GM18505 (cell line): ENCODE results near the gene EIF4G3.

ENCODE experiments used
- ATAC-seq: cut with Tn5 transposase; IDR thresholded peaks from one replicate; pipeline ENCODE4 v1.9.1; 2021; ENCODE audit not compliant: unreplicated experiment
- POLR2A ChIP-seq: IDR thresholded peaks from 4 replicates; pipeline ENCODE4 v1.6.1; 2011; ENCODE audit warnings: borderline replicate concordance; ENCODE audit not compliant: insufficient read depth, insufficient read length; ENCODE audit errors: extremely low read depth

The EIF4G3 gene

DNA sequence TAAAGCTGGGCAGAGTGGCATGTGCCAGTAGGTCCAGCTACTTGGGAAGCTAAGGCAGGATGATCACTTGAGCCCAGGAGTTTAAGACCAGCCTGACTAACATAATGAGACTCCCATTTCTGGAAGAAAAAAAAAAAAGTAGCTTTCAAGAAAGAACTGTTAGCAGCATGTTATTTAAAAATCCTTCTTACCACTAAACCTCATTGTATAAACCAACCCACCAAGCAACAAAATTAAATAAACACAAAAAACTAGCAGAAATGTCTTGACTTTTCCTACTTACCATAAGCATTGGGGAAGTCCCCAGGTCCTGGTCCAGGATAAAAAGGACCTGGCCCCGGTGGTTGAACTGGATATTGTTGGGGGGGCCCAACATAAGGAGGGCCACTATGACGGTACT, 196.6 kb downstream of the EIF4G3 start:
- no peak for ATAC-seq
- TF ChIP-seq POLR2A, result no peak

DNA sequence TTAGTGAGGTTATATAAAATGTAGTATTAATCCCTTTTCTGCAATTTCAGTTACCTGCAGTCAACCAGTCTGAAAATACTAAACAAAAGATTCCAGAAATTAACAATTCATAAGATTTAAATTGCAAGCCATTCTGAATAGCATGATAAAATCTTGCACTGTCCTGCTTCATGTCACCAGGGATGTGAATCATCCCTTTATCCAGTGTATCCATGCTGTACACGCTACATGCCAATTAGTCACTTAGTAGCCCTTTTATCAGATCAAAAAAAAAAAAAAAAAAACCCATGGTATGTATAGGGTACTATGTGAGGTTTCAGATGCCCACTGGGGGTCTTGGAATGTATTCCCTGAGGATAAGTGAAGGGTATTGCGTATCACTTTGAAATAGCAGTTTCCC, 198.3 kb downstream of the EIF4G3 start:
- TF ChIP-seq POLR2A, result no peak
- ATAC-seq, result no peak

DNA sequence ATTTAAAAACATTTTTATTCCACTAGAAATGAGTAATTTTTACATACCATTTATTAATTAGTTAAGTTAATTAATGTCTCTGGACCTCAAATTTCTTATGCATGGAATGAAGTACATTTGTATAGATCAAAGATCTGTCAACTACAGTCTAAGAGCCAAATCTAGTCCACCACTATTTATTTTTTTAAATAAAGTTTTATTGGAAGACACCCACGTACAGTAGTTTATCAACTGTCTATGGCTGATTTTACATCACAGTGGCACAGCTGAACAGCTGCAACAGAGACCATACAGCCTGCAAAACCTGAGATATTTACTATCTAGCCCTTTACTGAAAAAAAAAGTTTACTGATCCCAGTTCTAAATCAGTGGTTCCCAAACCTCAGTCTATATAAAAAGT, 201.0 kb downstream of the EIF4G3 start:
- TF ChIP-seq POLR2A, result no peak
- no peak for ATAC-seq

DNA sequence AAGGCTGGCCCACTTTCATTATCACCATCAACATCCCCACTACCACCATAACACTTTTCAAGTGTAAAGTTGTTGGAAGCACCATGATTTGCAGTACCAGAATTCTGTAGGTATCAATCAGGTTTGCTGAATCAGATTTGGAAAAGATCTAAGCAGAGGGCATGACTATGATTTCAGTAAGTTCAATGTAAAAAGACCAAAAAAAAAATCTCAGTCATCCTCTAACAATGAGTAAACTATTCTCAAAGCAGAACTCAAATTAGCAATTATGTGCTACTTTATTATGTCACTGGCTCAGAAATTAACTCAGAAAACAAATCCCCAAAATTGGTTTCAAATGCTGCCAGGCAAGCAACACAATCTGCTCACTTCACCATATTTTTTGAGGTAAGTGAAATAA, 201.7 kb downstream of the EIF4G3 start:
- TF ChIP-seq POLR2A, result no peak
- no peak for ATAC-seq

DNA sequence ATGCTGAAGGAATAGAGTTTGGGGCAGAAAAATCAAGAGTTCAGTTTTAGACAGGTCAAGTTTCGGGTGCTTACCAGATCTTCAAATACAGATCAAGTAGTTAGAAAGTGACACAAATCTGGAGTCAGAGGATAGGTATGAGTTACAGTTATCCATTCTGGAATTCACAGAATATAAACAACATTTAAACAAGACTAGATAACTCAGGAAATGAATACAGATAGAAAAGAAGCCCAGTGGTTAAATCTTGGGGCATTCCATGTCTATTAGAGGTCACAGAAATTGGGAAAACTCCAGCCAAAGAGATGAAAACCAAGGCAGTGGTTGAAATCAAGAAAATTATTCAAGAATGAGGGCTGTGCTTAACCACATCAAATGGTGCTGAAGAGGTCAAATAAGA, 202.6 kb downstream of the EIF4G3 start:
- ATAC-seq, result no peak
- TF ChIP-seq POLR2A, result no peak

DNA sequence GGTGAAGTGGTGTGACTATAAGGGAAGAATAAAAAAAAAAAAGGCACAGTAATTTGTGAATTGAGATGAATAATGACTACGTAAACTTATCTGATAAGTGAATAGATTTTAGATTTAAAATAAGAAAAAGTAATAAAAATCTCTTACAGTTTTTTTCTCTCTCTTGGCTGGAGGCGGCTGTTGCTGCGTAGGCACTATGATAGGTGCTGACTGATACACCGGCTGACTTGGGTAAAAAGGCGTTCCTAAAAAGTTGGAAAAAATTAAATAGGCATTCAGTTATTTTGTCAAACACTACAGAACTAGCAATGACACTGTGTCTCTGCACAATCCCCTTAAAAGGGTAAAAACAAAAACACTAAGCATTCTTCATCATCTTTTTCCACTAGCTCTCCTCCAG, 203.8 kb downstream of the EIF4G3 start:
- no peak for ATAC-seq
- TF ChIP-seq POLR2A, result no peak

DNA sequence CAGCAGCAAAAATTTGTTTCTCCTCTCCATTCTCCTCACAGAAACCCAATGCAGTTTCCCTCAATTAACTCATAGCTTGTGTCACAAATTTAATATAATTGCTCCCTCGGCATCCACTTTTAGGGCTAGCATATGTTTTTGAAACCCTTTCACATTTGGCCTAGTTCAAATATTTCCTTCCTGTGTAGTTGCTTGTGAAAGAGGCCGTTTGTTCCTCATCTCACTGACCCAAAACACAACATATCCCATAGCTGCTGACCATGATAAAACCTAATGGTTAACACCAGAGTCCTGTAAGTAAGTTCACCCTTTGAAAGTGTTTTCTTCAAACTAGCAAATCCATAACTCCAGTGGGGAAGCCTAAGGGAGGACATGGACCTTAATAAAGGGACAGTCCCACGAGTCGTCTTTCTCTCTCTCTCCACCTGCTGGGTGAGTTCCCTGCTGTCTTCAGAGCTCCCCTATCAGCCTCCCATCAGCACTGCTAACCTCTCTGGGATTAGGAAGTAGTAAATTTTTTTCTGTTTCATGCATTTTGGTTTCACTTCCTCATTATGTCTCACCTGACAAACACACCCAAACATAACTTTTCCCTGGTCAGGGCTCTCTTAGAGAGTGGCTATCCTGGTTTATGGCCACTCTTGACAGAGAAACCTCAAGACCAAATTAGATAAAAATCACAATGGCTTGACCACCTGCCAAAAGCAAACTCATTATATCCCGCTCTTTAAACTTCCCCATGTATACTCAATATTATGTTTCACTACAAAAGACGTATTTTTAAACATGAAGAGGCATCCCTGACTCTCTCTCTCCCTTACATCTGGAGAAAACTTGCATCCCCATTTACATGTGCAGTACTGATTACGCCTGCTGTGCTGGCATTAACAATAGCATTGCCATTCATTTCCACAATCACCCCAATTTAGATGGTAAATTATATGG, 211.9 kb downstream of the EIF4G3 start:
- TF ChIP-seq POLR2A, result no peak
- peak; percentile 75 for ATAC-seq

DNA sequence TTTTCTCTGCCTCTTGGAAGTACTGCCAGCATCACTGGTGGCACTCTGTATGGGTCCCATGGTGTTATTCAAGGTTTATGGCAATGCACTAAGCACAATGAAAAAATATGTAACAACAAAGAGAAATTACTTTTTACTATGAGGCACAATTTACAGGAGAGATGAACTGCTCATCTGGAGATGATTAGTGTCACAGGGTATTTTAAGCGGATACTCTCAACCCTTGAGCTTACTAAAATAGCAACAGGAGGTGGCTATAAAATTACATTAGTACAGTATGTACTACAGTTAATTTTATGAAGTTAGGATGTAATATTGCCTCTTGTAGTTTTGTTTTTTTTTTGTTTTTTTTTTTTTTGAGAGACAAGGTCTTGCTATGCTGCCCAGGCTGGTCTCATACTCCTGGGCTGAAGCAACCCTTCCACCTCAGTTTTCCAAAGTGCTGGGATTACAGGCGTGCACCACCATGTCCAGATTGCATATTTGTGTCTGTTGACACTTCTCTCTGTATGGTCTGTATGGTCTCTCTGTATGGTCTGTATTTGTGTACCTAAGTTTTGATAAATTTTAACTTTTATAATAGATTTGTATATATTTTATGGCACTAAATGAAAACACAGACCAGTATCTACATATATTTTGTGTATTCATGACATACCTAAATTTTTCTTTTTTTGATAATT, 214.0 kb downstream of the EIF4G3 start:
- no peak for ATAC-seq

DNA sequence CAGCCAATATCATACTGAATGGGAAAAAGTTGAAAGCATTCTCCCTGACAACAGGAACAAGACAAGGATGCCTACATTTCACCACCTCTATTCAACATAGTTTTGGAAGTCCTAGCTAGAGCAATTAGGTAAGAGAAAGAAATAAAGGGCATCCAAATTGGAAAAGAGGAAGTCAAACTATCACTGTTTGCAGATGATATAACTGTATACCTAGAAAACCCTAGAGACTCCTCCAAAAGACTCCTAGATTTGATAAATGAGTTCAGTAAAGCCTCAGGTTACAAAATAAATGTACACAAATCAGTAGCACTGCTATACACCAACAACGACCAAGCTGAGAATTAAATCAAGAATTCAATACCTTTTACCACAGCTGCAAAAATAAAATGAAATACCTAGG, 218.3 kb downstream of the EIF4G3 start:
- ATAC-seq, result no peak
- no peak for TF ChIP-seq POLR2A

More for the DNA sequence above, 214.0 kb downstream of the EIF4G3 start:
- no peak for TF ChIP-seq POLR2A

DNA sequence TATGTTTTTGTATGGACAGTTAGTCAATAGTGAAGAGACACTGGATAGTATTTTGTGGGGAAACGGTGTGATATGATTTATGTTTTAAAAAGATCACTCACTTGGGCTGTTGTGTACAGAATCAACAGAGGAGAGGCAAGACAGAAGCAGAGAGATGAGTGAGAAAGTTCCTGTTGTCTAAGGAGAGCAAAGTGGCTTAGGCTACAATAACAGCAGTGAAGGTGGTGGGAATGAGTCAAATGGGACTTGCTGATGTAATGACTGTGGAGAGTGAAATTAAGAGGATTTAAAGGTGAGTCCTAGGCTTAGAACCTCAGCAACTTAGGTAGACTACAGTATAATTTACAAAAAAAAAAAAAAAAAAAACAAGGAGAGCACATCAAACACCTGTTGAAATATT, 220.4 kb downstream of the EIF4G3 start:
- ATAC-seq, result no peak
- no peak for TF ChIP-seq POLR2A

DNA sequence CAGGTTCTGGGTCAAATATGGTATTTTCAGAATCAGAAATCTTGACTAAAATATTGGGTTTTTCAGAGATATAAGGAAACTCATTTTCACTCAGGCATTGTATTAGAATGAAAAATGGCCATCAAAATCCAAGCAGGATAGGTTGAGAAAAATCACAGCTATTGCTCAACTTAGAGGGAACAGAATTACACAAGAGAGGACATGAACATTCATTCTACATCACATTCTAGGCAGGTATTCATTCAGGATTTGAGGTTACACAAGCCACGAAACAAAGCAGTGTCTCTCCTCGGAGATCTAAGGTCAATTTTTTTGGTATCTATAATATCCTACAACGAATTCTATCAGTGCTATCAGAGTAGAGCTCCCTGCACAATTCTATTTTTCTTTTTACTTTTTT, 226.0 kb downstream of the EIF4G3 start:
- no peak for ATAC-seq
- TF ChIP-seq POLR2A, result no peak

DNA sequence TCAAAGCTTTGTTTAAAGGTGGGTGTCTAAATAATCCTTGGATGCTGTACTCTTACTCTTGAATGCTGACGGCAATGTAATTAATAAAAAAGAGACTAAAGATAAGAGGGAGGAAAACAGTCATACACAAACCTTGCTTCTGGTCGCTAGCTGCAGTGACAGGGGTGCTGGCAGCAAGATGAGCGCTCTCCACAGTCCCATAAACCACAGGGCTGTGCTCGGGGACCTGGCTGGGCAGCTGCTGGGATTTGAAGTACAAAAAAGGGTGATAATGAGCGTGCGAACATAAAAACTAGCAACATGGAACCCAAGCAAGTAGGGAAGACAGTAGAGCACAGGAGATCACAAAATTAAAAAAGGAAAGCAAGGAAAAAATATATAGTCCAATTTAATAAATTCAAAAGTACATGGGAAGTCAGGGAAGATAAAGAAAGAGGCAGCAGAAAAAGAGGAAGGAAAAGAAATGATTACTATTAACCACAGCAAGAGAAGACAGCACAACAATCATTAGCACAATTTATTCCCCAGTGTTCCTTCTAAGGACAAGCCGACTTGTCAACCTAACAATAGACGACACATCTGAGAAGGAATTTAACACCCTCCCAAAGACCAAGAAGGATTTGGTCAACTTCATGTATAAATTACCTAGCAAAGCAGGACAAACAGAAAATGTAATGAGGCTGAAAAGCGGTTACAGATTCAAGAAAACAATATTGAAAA, 226.7 kb downstream of the EIF4G3 start:
- no peak for ATAC-seq
- no peak for TF ChIP-seq POLR2A

DNA sequence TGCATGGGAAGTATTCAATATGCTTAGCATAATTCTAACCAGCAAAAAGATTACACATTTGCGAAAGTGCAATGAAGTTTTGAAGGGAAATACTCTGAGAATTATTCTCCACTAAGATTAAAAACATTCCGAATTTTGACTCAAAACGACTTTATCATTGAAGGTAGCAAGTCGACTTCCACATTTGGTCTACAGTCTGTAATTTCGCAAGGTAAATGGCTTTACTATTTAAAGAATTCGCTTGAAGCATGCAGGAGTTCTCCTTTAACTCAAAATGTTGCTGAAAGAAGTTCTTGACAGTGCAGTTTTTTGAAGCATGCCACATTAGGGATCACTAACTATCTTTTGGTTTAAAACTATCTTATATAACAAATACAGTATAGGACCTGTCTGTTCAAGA, 228.6 kb downstream of the EIF4G3 start:
- ATAC-seq, result no peak
- TF ChIP-seq POLR2A, result no peak
